SU-DHL-6 (cell line): ENCODE results near the gene PROS1.
"Not testable (repeated sequence)": the region's sequence is repeated elsewhere in the genome, so short reads cannot be mapped to it uniquely, and the experiment has no call there.

Experiments used
- CTCF ChIP-seq: fragments of 200-600 bp; sonication (generic); IDR thresholded peaks from one replicate; pipeline ENCODE4 v1.5.1; 2017; ENCODE audit warnings: antibody characterized with exemption, mild to moderate bottlenecking, low read length, moderate library complexity; ENCODE audit not compliant: insufficient read depth, poor library complexity, severe bottlenecking
- EZH2phosphoT487 ChIP-seq: fragments of 200-600 bp; sonication (generic), shearing (Covaris generic); conservative IDR thresholded peaks from 2 replicates; pipeline ENCODE4 v1.6.1; 2018; ENCODE audit warnings: mild to moderate bottlenecking, antibody characterized with exemption, low read length, moderate library complexity, mixed read lengths

DNA sequence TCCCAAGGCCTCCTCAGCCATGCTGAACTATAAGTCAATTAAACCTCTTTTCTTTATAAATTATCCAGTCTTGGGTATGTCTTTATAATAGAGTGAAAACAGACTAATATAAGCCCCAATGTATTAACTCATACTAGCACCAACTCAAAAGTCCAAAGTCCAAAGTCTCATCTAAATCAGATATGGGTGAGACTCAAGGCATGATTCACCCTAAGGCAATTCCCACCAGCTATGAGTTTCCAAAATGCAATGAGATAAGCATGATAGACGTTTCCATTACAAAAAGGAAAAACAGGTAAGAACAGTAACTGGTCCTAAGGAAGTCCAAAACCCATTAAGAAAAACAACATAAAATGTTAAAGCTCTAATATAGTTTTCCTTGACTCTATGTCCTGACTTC, 60.1 kb downstream of the PROS1 start:
- TF ChIP-seq CTCF, EZH2phosphoT487: not testable (repeated sequence)
